PC-3 (cell line): ENCODE results near the gene CFAP47. TPM values are rescaled to one million over a fixed set of nuclear protein-coding genes. Genes with fewer than 3 reads are reported as not detected.

Source experiments
- ATAC-seq: fragments of 200-7000 bp; cut with Tn5 transposase; 2 replicates; pipeline ENCODE4 v1.9.1; 2020; ENCODE audit warnings: mild to moderate bottlenecking, moderate library complexity
- BruUV-seq: library from RNA; stranded (reverse); fragments of 400-500 nt; replicated peaks from 2 replicates; lab custom pipeline; 2021; lab: Mats Ljungman, UMichigan
- CTCF ChIA-PET: fragments of 300-600 bp; sonication (Branson Sonifier 250); formaldehyde crosslinking; loops from one replicate; lab custom pipeline; 2022; ENCODE audit warnings: antibody characterized with exemption; lab: Charles Lee
- POLR2A ChIA-PET: fragments of 300-600 bp; sonication (Branson Sonifier 250); formaldehyde crosslinking; loops from one replicate; lab custom pipeline; 2022; ENCODE audit warnings: antibody characterized with exemption; ENCODE audit not compliant: unreplicated experiment; lab: Charles Lee
- DNase-seq: peaks from one replicate; pipeline ENCODE4 v3.0.0-alpha.2; 2015
- H2AFZ ChIP-seq: fragments of 300-600 bp; sonication (generic); 2 replicates; pipeline ENCODE4 v1.6.0; 2016; ENCODE audit warnings: antibody characterized with exemption, low read length
- H3F3A ChIP-seq: fragments of 300-600 bp; sonication (generic); one replicate; pipeline ENCODE4 v1.6.0; 2017; ENCODE audit warnings: antibody characterized with exemption, low read length, control low read depth, mild to moderate bottlenecking; ENCODE audit not compliant: unreplicated experiment
- H3K27ac ChIP-seq: fragments of 300-600 bp; sonication (generic); 2 replicates; pipeline ENCODE4 v1.5.1; 2016; ENCODE audit warnings: mild to moderate bottlenecking, low read length
- H3K27me3 ChIP-seq: fragments of 300-600 bp; sonication (generic); 2 replicates; pipeline ENCODE4 v1.6.1; 2016; ENCODE audit warnings: low read length, mixed read lengths
- H3K36me3 ChIP-seq: fragments of 300-600 bp; sonication (generic); 2 replicates; pipeline ENCODE4 v1.6.1; 2016; ENCODE audit warnings: low read depth, mixed run types, low read length, mixed read lengths
- H3K4me1 ChIP-seq: fragments of 300-600 bp; sonication (generic); 2 replicates; pipeline ENCODE4 v1.5.1; 2016; ENCODE audit warnings: low read length; ENCODE audit not compliant: insufficient read depth
- H3K4me2 ChIP-seq: fragments of 300-600 bp; sonication (generic); 2 replicates; pipeline ENCODE4 v1.6.0; 2016; ENCODE audit warnings: low read length
- H3K4me3 ChIP-seq: fragments of 300-600 bp; sonication (generic); 2 replicates; pipeline ENCODE4 v1.5.1; 2016; ENCODE audit warnings: mild to moderate bottlenecking, low read length, mixed read lengths
- H3K79me2 ChIP-seq: fragments of 300-600 bp; sonication (generic); 2 replicates; pipeline ENCODE4 v1.6.1; 2017; ENCODE audit warnings: low read length, mixed read lengths
- H3K9ac ChIP-seq: fragments of 300-600 bp; sonication (generic); 2 replicates; pipeline ENCODE4 v1.6.0; 2016; ENCODE audit warnings: mild to moderate bottlenecking, low read length
- H3K9me2 ChIP-seq: fragments of 300-600 bp; sonication (generic); replicated peaks from 2 replicates; pipeline ENCODE4 v1.6.1; 2016; ENCODE audit warnings: mixed run types, low read length, mixed read lengths
- H3K9me3 ChIP-seq: fragments of 300-600 bp; sonication (generic); 2 replicates; pipeline ENCODE4 v1.6.1; 2016; ENCODE audit warnings: low read length, mixed read lengths
- H4K20me1 ChIP-seq: fragments of 300-600 bp; sonication (generic); 2 replicates; pipeline ENCODE4 v1.6.1; 2016; ENCODE audit warnings: low read length, mixed read lengths
- EZH2 ChIP-seq: fragments of 300-600 bp; sonication (generic); IDR thresholded peaks from one replicate; pipeline ENCODE4 v1.6.1; 2017; ENCODE audit warnings: antibody characterized with exemption, mild to moderate bottlenecking, low read length; ENCODE audit not compliant: unreplicated experiment
- EZH2phosphoT487 ChIP-seq: fragments of 300-600 bp; sonication (generic); IDR thresholded peaks from 2 replicates; pipeline ENCODE4 v1.6.1; 2018; ENCODE audit warnings: mild to moderate bottlenecking, antibody characterized with exemption, low read length, borderline replicate concordance
- intact Hi-C: fragments of 100-400 bp; cut with micrococcal nuclease; formaldehyde crosslinking; loops from 2 replicates; pipeline ENCODE4 v1.9.0; 2023
- total RNA-seq: library from RNA; depleted of rRNA; stranded (reverse); fragments of >200 nt; gene quantifications from 2 replicates; pipeline ENCODE4 v1.2.3, GENCODE V29; 2014
- TF ChIP-seq, protein P1 (sequence below): fragments of 300-600 bp; sonication (generic); conservative IDR thresholded peaks from 2 replicates; pipeline ENCODE4 v1.5.1; 2017; ENCODE audit warnings: antibody characterized with exemption, low read depth, mild to moderate bottlenecking, low read length

CFAP47 gene
- total RNA-seq, 1 experiment from 2014 or later: not detected

DNA sequence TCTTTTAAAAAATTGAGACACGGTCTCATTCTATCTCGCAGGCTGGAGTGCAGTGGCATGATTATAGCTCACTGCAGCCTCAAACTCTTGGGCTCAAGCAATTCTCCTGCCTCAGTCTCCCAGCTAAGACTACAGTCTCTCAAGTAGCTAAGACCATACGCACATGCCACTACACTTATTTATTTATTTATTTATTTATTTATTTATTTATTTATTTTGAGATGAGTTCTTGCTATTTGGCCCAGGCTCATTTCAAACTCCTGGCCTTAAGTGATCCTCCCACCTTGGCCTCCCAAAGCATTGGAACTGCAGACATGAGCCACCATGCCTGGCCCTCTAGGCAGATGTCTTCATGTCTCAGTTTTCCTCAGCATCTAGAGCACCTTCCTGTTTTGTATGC lies 482.2 kb downstream of the CFAP47 start:
- no peak for TF ChIP-seq EZH2phosphoT487
- no peak for TF ChIP-seq EZH2
- TF ChIP-seq, protein P1, sequence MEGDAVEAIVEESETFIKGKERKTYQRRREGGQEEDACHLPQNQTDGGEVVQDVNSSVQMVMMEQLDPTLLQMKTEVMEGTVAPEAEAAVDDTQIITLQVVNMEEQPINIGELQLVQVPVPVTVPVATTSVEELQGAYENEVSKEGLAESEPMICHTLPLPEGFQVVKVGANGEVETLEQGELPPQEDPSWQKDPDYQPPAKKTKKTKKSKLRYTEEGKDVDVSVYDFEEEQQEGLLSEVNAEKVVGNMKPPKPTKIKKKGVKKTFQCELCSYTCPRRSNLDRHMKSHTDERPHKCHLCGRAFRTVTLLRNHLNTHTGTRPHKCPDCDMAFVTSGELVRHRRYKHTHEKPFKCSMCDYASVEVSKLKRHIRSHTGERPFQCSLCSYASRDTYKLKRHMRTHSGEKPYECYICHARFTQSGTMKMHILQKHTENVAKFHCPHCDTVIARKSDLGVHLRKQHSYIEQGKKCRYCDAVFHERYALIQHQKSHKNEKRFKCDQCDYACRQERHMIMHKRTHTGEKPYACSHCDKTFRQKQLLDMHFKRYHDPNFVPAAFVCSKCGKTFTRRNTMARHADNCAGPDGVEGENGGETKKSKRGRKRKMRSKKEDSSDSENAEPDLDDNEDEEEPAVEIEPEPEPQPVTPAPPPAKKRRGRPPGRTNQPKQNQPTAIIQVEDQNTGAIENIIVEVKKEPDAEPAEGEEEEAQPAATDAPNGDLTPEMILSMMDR: no peak
- H3K79me2 ChIP-seq: no peaks in the 10 kb centered on the region
- no peaks in the 10 kb centered on the region for H3K9me2 ChIP-seq
- H3K27me3 ChIP-seq: no peaks in the 10 kb centered on the region
- ATAC-seq: no peak
- BruUV-seq: no TSS peak
- H3K4me3 ChIP-seq: no peak overlapping the region
- no peak overlapping the region for H3K27ac ChIP-seq
- no peaks in the 10 kb centered on the region for H4K20me1 ChIP-seq
- no peak for DNase-seq
- ChIA-PET CTCF (no interaction called here), POLR2A (no interaction called here)
- no peaks in the 10 kb centered on the region for H3K4me1 ChIP-seq
- no peaks in the 10 kb centered on the region for H3K36me3 ChIP-seq
- H3K4me2 ChIP-seq: no peak overlapping the region
- no peak overlapping the region for H2AFZ ChIP-seq
- H3K9ac ChIP-seq: no peak overlapping the region
- no peaks in the 10 kb centered on the region for H3F3A ChIP-seq
- no peaks in the 10 kb centered on the region for H3K9me3 ChIP-seq
- intact Hi-C loops: no loop called here

DNA sequence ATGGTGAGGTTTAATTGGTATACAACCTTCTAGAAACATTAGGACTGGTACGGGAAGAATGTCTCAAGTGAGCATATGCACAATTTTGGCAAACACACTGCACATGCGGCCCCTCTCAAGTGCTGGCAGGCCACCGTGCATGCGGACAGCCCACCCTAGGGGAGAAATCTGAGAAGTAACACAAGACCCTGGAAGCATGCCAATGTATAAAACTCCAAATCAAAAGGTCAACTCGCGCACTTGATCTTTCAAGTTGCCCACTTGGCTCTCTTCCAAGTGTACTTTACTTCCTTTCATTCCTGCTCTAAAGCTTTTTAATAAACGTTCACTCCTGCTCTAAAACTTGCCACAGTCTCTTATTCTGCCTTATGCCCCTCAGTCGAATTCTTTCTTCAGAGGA lies 488.3 kb downstream of the CFAP47 start:
- Histone ChIP-seq H3K4me3 (no peak overlapping the region), H3K36me3 (no peaks in the 10 kb centered on the region), H2AFZ (no peak overlapping the region), H3K4me2 (no peak overlapping the region), H3K9me3 (no peaks in the 10 kb centered on the region), H4K20me1 (no peaks in the 10 kb centered on the region), H3F3A (no peaks in the 10 kb centered on the region), H3K4me1 (no peaks in the 10 kb centered on the region), H3K79me2 (no peaks in the 10 kb centered on the region), H3K27ac (no peak overlapping the region), H3K9ac (no peak overlapping the region), H3K9me2 (no peaks in the 10 kb centered on the region), H3K27me3 (no peaks in the 10 kb centered on the region)
- DNase-seq (no peak), ATAC-seq (no peak)
- BruUV-seq: no TSS peak
- TF ChIP-seq EZH2: no peak
- TF ChIP-seq, protein P1: no peak
- POLR2A ChIA-PET: no interaction called here
- intact Hi-C loops: no loop called here
- CTCF ChIA-PET: no interaction called here

DNA sequence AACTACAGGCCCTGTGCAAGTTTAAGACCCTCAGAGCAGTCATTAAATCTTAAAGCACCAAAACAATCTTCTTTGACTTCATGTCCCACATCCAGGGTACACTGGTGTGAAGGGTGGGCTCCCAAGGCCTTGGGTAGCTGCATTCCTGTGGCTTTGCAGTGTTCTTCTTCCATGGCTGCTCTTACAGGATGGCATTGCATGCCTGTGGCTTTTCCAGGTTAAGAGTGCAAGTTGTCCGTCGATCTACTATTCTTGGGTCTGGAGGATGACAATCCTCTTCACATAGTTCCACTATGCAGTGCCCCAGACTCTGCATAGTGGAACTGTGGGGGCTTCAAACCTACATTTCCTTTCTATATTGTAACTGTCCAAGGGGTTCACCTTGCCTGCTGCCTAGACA lies 494.5 kb downstream of the CFAP47 start:
- Histone ChIP-seq H3K36me3 (no peaks in the 10 kb centered on the region), H4K20me1 (no peaks in the 10 kb centered on the region), H3K79me2 (no peaks in the 10 kb centered on the region), H2AFZ (no peak overlapping the region), H3K27me3 (no peaks in the 10 kb centered on the region), H3K9me3 (no peaks in the 10 kb centered on the region), H3K4me3 (no peak overlapping the region), H3K9me2 (no peaks in the 10 kb centered on the region), H3K4me1 (no peaks in the 10 kb centered on the region), H3K27ac (no peak overlapping the region), H3K4me2 (no peak overlapping the region), H3F3A (no peaks in the 10 kb centered on the region), H3K9ac (no peak overlapping the region)
- DNase-seq (no peak), ATAC-seq (no peak)
- intact Hi-C loops: no loop called here
- CTCF ChIA-PET: no interaction called here
- TF ChIP-seq, protein P1: no peak
- TF ChIP-seq EZH2phosphoT487 (no peak), EZH2 (no peak)
- BruUV-seq: no TSS peak
- POLR2A ChIA-PET: no interaction called here
